ENCODE measurements around the gene CD4. TPM values are rescaled to one million over a fixed set of nuclear protein-coding genes. Genes with fewer than 3 reads are reported as not detected.

Gene CD4
- polyA plus RNA-seq, 1 of the 3 experiments (the other 2 are of a cell fraction) = 0.02 TPM

DNA sequence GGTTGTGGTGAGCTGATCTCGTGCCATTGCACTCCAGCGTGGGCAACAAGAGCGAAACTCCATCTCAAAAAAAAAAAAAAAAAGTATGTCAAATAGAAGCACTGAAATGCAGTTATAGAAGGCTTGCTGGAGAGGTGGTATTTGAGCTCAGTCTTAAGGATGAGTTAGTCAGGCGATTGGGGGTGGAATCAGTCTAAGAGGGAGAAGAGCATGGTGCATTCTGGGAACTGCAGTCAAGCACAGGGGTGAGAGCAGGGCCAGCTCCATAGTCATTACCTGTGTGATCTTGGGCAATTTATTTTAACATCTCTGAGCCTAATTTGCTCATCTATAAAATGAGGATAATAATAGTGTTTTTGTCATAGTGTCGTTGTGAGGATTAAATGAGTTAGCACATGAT lies 45.5 kb downstream of the CD4 start:
- Histone ChIP-seq H3K4me2 (no peak overlapping the region), H3K9ac (no peak overlapping the region), H3K9me2 (no peaks in the 10 kb centered on the region), H3K4me3 (ENCODE audit: low read depth in 2 of 2, low read length in 1 of 2) (no peak overlapping the region), H3K36me3 (replicated peaks in 1 of 2; ENCODE audit: control insufficient read depth in 1 of 2, insufficient read depth in 2 of 2, low read length in 1 of 2) (peaks cover 40 to 74% of the 10 kb centered on the region in 2 experiments), H2AFZ (ENCODE audit: low read depth) (no peak overlapping the region), H3K9me3 (no peaks in the 10 kb centered on the region), H3F3A (replicated peaks; ENCODE audit: insufficient read depth) (no peaks in the 10 kb centered on the region), H3K79me2 (ENCODE audit: insufficient read depth) (peaks cover 12% of the 10 kb centered on the region), H3K27ac (ENCODE audit: low read depth in 2 of 2, low read length in 1 of 2) (no peak overlapping the region), H3K4me1 (ENCODE audit: control insufficient read depth in 1 of 2, insufficient read depth in 2 of 2, low read depth in 1 of 2, low read length in 1 of 2) (peaks cover 0 to 7% of the 10 kb centered on the region in 2 experiments; a peak in 1 of 4 replicates), H4K20me1 (ENCODE audit: insufficient read depth) (0 out of 2 replicates have a peak, but pooled peaks cover 11% of the 10 kb centered on the region), H3K27me3 (ENCODE audit: insufficient read depth) (no peaks in the 10 kb centered on the region)
- TF ChIP-seq, protein P1, sequence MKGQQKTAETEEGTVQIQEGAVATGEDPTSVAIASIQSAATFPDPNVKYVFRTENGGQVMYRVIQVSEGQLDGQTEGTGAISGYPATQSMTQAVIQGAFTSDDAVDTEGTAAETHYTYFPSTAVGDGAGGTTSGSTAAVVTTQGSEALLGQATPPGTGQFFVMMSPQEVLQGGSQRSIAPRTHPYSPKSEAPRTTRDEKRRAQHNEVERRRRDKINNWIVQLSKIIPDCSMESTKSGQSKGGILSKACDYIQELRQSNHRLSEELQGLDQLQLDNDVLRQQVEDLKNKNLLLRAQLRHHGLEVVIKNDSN (IDR thresholded peaks at IDR 0.05; ENCODE audit: borderline replicate concordance, low read depth) = no peak
- TF ChIP-seq, protein P2, sequence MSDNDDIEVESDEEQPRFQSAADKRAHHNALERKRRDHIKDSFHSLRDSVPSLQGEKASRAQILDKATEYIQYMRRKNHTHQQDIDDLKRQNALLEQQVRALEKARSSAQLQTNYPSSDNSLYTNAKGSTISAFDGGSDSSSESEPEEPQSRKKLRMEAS (IDR thresholded peaks at IDR 0.05; ENCODE audit: low read depth) = no peak
- TF ChIP-seq PBX3 (IDR thresholded peaks at IDR 0.05) (no peak), SMC3 (IDR thresholded peaks at IDR 0.05; ENCODE audit: low read depth, low read length) (no peak), EP300 (IDR thresholded peaks at IDR 0.05; ENCODE audit: borderline replicate concordance in 1 of 2, low read depth in 1 of 2, low read length in 1 of 2) (no peak), RXRA (IDR thresholded peaks at IDR 0.05; ENCODE audit: borderline replicate concordance, low read depth) (no peak), FOXM1 (IDR thresholded peaks at IDR 0.05; ENCODE audit: low read depth) (no peak), FOSL2 (IDR thresholded peaks at IDR 0.05; ENCODE audit: borderline replicate concordance, low read depth) (no peak), GATA2 (CRISPR knock-in tag; IDR thresholded peaks at IDR 0.05) (no peak), POLR2AphosphoS5 (IDR thresholded peaks at IDR 0.05; ENCODE audit: low read depth, low read length) (no peak), SIN3A (IDR thresholded peaks at IDR 0.05; ENCODE audit: borderline replicate concordance, low read depth, low read length) (no peak)
- ChIA-PET POLR2A (interaction anchor here (0.6 to 1.4 kb wide), 3 partner anchors 18 to 646 kb away, joined by 3 read pairs; partner anchors contain the start of gene MLF2), CTCF (interaction anchor here (0.9 to 14.1 kb wide), 11 partner anchors 11 to 267 kb away, joined by 3 to 225 read pairs (median 6); partner anchors contain the start of genes CDCA3, GNB3, GPR162 and MLF2)
- WGBS (ENCODE audit: low lambda C conversion rate) = 89% methylated on average over 5 of the region's 5 CpGs
- no peak for DNase-seq

GRCh38 chr12:6836851-6837250 lies 47.5 kb downstream of the CD4 start:
- H3K4me2 ChIP-seq = no peak overlapping the region
- peaks cover 37 to 67% of the 10 kb centered on the region in 2 experiments for H3K36me3 ChIP-seq (replicated peaks in 1 of 2; ENCODE audit: control insufficient read depth in 1 of 2, insufficient read depth in 2 of 2, low read length in 1 of 2)
- no peaks in the 10 kb centered on the region for H3F3A ChIP-seq (replicated peaks; ENCODE audit: insufficient read depth)
- H3K4me3 ChIP-seq (ENCODE audit: low read depth in 2 of 2, low read length in 1 of 2) = no peak overlapping the region
- no peaks in the 10 kb centered on the region for H3K79me2 ChIP-seq (ENCODE audit: insufficient read depth)
- POLR2A ChIA-PET = interaction anchor here (1.0 to 1.4 kb wide), 3 partner anchors 9 to 16 kb away, joined by 3 read pairs; partner anchors contain the start of gene USP5
- no peaks in the 10 kb centered on the region for H3K9me2 ChIP-seq
- no peak overlapping the region for H3K27ac ChIP-seq (ENCODE audit: low read depth in 2 of 2, low read length in 1 of 2)
- H3K9me3 ChIP-seq = no peaks in the 10 kb centered on the region
- no peaks in the 10 kb centered on the region for H3K4me1 ChIP-seq (ENCODE audit: control insufficient read depth in 1 of 2, insufficient read depth in 2 of 2, low read depth in 1 of 2, low read length in 1 of 2)
- DNase-seq = no peak
- H4K20me1 ChIP-seq (ENCODE audit: insufficient read depth) = 0 out of 2 replicates have a peak, but pooled peaks cover 8% of the 10 kb centered on the region
- CTCF ChIA-PET = interaction anchor here (1.2 to 14.1 kb wide), 12 partner anchors 11 to 240 kb away, joined by 3 to 225 read pairs (median 6); partner anchors contain the start of genes CDCA3, GNB3, GPR162 and MLF2
- 87% methylated on average over 13 of the region's 16 CpGs for WGBS (ENCODE audit: low lambda C conversion rate)
- H3K27me3 ChIP-seq (ENCODE audit: insufficient read depth) = no peaks in the 10 kb centered on the region
- no peak overlapping the region for H3K9ac ChIP-seq
- no peak overlapping the region for H2AFZ ChIP-seq (ENCODE audit: low read depth)
- TF ChIP-seq SMC3 (IDR thresholded peaks at IDR 0.05; ENCODE audit: low read depth, low read length) (no peak), ELF1 (IDR thresholded peaks at IDR 0.05) (no peak), GATA2 (CRISPR knock-in tag; IDR thresholded peaks at IDR 0.05) (no peak), POLR2AphosphoS5 (IDR thresholded peaks at IDR 0.05; ENCODE audit: low read depth, low read length) (no peak), ZBTB33 (IDR thresholded peaks at IDR 0.05; ENCODE audit: borderline replicate concordance, low read depth) (no peak), TEAD4 (IDR thresholded peaks at IDR 0.05; ENCODE audit: borderline replicate concordance, insufficient read depth) (no peak), YY1 (IDR thresholded peaks at IDR 0.05; ENCODE audit: low read depth) (no peak), RCOR1 (IDR thresholded peaks at IDR 0.05; ENCODE audit: low read length) (no peak)
- TF ChIP-seq, protein P1 (IDR thresholded peaks at IDR 0.05; ENCODE audit: borderline replicate concordance, low read depth) = no peak
- TF ChIP-seq, protein P3, sequence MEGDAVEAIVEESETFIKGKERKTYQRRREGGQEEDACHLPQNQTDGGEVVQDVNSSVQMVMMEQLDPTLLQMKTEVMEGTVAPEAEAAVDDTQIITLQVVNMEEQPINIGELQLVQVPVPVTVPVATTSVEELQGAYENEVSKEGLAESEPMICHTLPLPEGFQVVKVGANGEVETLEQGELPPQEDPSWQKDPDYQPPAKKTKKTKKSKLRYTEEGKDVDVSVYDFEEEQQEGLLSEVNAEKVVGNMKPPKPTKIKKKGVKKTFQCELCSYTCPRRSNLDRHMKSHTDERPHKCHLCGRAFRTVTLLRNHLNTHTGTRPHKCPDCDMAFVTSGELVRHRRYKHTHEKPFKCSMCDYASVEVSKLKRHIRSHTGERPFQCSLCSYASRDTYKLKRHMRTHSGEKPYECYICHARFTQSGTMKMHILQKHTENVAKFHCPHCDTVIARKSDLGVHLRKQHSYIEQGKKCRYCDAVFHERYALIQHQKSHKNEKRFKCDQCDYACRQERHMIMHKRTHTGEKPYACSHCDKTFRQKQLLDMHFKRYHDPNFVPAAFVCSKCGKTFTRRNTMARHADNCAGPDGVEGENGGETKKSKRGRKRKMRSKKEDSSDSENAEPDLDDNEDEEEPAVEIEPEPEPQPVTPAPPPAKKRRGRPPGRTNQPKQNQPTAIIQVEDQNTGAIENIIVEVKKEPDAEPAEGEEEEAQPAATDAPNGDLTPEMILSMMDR (IDR thresholded peaks at IDR 0.05) = no peak
